Upper lobe of left lung (tissue), 6 donors: ENCODE measurements around the gene GALNS. TPM values are rescaled to one million over a fixed set of nuclear protein-coding genes. Genes with fewer than 3 reads are reported as not detected.

Experiments
- ATAC-seq, 2 donors: fragments of 200-7000 bp; cut with Tn5 transposase; one replicate each; pipeline ENCODE4 v1.9.1; 2022; ENCODE audit warnings: mild to moderate bottlenecking in 2 of 2, moderate library complexity in 2 of 2; ENCODE audit not compliant: low FRiP score in 2 of 2
- DNase-seq, 2 donors: peaks; one replicate each; pipeline ENCODE4 v3.0.0-alpha.2; 2019 to 2020
- H3K27ac ChIP-seq, 4 donors: fragments of 200-600 bp; sonication (generic); one replicate each; pipeline ENCODE4 v1.5.1; 2016 to 2019
- H3K27me3 ChIP-seq, 4 donors: fragments of 200-600 bp; sonication (generic); one replicate each; pipeline ENCODE4 v1.5.1; 2017 to 2019
- H3K36me3 ChIP-seq, 4 donors: fragments of 200-600 bp; sonication (generic); one replicate each; pipeline ENCODE4 v1.5.1; 2016 to 2019
- H3K4me1 ChIP-seq, 4 donors: fragments of 200-600 bp; sonication (generic); one replicate each; pipeline ENCODE4 v1.5.1; 2018 to 2019
- H3K4me3 ChIP-seq, 4 donors: fragments of 200-600 bp; sonication (generic); one replicate each; pipeline ENCODE4 v1.5.1; 2017 to 2019; ENCODE audit warnings: mild to moderate bottlenecking in 2 of 4, moderate library complexity in 1 of 4
- H3K9me3 ChIP-seq, 4 donors: fragments of 200-600 bp; sonication (generic); one replicate each; pipeline ENCODE4 v1.5.1; 2018 to 2019
- CTCF ChIP-seq, 6 experiments: fragments of 450-650 bp in 4 of 6; fragments of 200-600 bp in 2 of 6; sonication (generic) in 2 of 6; IDR thresholded peaks; one replicate each; pipeline ENCODE4 v1.5.1; 2016 to 2019; ENCODE audit warnings: antibody characterized with exemption in 6 of 6
- EP300 ChIP-seq, 4 donors: sonication (generic); formaldehyde crosslinking; IDR thresholded peaks; one replicate each; pipeline ENCODE4 v1.5.1; 2017; ENCODE audit warnings: antibody characterized with exemption in 4 of 4, control low read depth in 2 of 4
- POLR2A ChIP-seq, 4 donors: fragments of 450-650 bp; IDR thresholded peaks; one replicate each; pipeline ENCODE4 v1.5.1; 2016 to 2017; ENCODE audit warnings: antibody characterized with exemption in 4 of 4, mild to moderate bottlenecking in 2 of 4
- POLR2AphosphoS5 ChIP-seq, 2 donors: sonication (generic); formaldehyde crosslinking; IDR thresholded peaks; one replicate each; pipeline ENCODE4 v1.5.1; 2017; ENCODE audit warnings: antibody characterized with exemption in 2 of 2
- WGBS, 2 donors: methylation state at CpG; one replicate each; pipeline ENCODE4 v1.1.5; 2017 to 2018; 5-methylcytosine and 5-hydroxymethylcytosine counted together
- total RNA-seq, 6 donors: library from RNA; depleted of rRNA in 4 of 6; stranded (reverse); fragments of >200 nt in 4 of 6; gene quantifications; one replicate each; pipeline versions ENCODE4 v1.1.0 to v1.2.1, GENCODE V29; 2016 to 2021
- donor health status: DM: no; HTN: no; CAD: no; lungs with moderate emphysema.
- donor health status: DM: no; HTN: yes; CAD: no; lungs with severe emphysema.

Gene GALNS
- total RNA-seq, 6 donors from 2014 or later = 24.8 to 140 (median 45.6) TPM

- peaks cover 84 to 97% (median 91%) of the 10 kb centered on the region in 4 donors for H3K4me1 ChIP-seq
- DNase-seq (peak in 1 of 2 donors; percentile 66), ATAC-seq (no peak)
- H3K36me3 ChIP-seq = peaks cover 0 to 23% (median 0%) of the 10 kb centered on the region in 4 donors
- H3K9me3 ChIP-seq = no peaks in the 10 kb centered on the region
- H3K27me3 ChIP-seq = no peaks in the 10 kb centered on the region
- TF ChIP-seq POLR2A (IDR thresholded peaks at IDR 0.05) (no peak), POLR2AphosphoS5 (IDR thresholded peaks at IDR 0.05) (no peak), EP300 (IDR thresholded peaks at IDR 0.05) (no peak), CTCF (IDR thresholded peaks at IDR 0.05) (no peak)
- WGBS, 2 donors = 86 to 87% methylated on average over 13 to 19 of the region's 19 CpGs
- H3K27ac ChIP-seq = peak overlapping the region; percentile 19 to 79 (median 64)
- no peak overlapping the region for H3K4me3 ChIP-seq
Measured at GRCh38 chr16:88764080-88764479, 92.7 kb downstream of the GALNS start.

Other genes with a start within 250 kb of the GALNS start
- gene IL17C, start 218.4 kb downstream of the GALNS start, total RNA-seq = under 1 TPM in 2 of 6 donors, not detected in 4; 0.40 to 0.76 TPM
- 100 to 1,000 TPM; 213 to 472 (median 322) TPM for gene CYBA, start 205.9 kb downstream of the GALNS start, total RNA-seq
- gene MVD, start 193.9 kb downstream of the GALNS start, total RNA-seq = 100 to 1,000 TPM in 2 of 6 donors, 10 to 100 TPM in 4; 38.1 to 114 (median 90.5) TPM
- 1 to 10 TPM in 4 of 6 donors, under 1 TPM in 1, not detected in 1; 0.78 to 8.1 (median 7.0) TPM for gene SNAI3, start 170.4 kb downstream of the GALNS start, total RNA-seq
- gene RNF166, start 150.5 kb downstream of the GALNS start, total RNA-seq = 100 to 1,000 TPM in 1 of 6 donors, 10 to 100 TPM in 5; 23.2 to 101 (median 64.6) TPM
- 10 to 100 TPM in 5 of 6 donors, 1 to 10 TPM in 1; 9.4 to 31.4 (median 20.6) TPM for gene CTU2, start 150.4 kb downstream of the GALNS start, total RNA-seq
- 100 to 1,000 TPM; 107 to 535 (median 239) TPM for gene PIEZO1, start 71.7 kb downstream of the GALNS start, total RNA-seq
- gene CDT1, start 53.2 kb downstream of the GALNS start, total RNA-seq = 1 to 10 TPM in 5 of 6 donors, not detected in 1; 2.3 to 4.7 (median 3.5) TPM
- 100 to 1,000 TPM in 4 of 6 donors, 10 to 100 TPM in 2; 76.5 to 147 (median 124) TPM for gene APRT, start 45.0 kb downstream of the GALNS start, total RNA-seq
- gene TRAPPC2L, start 180 bp upstream of the GALNS start, total RNA-seq = 10 to 100 TPM; 10.9 to 62.5 (median 32.4) TPM
- under 1 TPM in 1 of 6 donors, not detected in 5; 0.20 TPM for gene PABPN1L, start 9.7 kb upstream of the GALNS start, total RNA-seq
- gene CBFA2T3, start 120.3 kb upstream of the GALNS start, total RNA-seq = 10 to 100 TPM in 4 of 6 donors, 1 to 10 TPM in 2; 2.7 to 33.5 (median 15.2) TPM
- gene ACSF3, start 236.9 kb upstream of the GALNS start, total RNA-seq = 10 to 100 TPM; 30.2 to 97.4 (median 35.3) TPM